Inflammatory macrophage treated with lipopolysaccharide for 1 hour (primary cell): Measurements from ENCODE around the gene SYNJ2.
"Not testable (repeated sequence)": the region's sequence is repeated elsewhere in the genome, so short reads cannot be mapped to it uniquely, and the experiment has no call there.

Experiments
- DNase-seq, 2 donors: peaks; one replicate each; pipeline ENCODE4 v3.0.0-alpha.2; 2020 to 2022

Gene SYNJ2

GRCh38 chr6:157955675-157956074 lies 26.0 kb upstream of the SYNJ2 start:
- DNase-seq = no peak

- DNase-seq = no peak
These were observed 25.4 kb upstream of the SYNJ2 start for GRCh38 chr6:157956171-157956730.

DNA sequence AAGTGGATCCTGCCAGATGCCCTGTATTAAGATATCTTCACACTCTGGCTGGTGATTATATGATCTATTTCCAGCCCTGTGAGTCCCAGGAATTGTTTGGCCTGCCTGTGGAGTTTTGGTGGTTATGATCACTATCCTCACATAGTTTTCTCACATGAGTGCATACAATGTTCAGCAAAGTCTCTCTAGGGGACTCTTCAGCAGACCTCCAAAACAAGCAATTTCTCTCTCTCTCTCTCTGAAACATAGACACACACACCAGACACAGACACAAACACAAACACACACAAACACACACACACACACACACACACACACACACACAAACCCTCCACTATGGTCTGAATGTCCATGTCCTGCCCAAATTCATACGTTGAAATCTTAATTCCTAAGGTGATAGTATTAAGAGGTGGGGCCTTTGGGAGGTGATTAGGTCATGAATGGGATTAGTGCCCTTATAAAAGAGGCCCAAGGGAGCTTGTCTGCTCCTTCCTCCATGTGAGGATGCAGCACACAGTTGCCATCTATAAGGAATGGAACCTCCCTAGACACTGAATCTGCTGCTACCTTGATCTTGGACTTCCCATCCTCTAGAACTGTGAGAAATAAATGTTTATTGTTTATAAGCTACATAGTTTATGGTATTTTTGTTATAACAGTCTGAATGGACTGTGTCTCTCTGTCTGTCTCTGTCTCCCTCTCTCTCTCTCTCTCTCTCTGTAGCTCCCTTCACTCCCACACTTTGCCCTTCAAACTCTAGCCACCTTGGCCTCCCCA lies 22.0 kb upstream of the SYNJ2 start:
- no peak for DNase-seq

GRCh38 chr6:157961153-157961831 lies 20.4 kb upstream of the SYNJ2 start:
- DNase-seq = no peak

DNA sequence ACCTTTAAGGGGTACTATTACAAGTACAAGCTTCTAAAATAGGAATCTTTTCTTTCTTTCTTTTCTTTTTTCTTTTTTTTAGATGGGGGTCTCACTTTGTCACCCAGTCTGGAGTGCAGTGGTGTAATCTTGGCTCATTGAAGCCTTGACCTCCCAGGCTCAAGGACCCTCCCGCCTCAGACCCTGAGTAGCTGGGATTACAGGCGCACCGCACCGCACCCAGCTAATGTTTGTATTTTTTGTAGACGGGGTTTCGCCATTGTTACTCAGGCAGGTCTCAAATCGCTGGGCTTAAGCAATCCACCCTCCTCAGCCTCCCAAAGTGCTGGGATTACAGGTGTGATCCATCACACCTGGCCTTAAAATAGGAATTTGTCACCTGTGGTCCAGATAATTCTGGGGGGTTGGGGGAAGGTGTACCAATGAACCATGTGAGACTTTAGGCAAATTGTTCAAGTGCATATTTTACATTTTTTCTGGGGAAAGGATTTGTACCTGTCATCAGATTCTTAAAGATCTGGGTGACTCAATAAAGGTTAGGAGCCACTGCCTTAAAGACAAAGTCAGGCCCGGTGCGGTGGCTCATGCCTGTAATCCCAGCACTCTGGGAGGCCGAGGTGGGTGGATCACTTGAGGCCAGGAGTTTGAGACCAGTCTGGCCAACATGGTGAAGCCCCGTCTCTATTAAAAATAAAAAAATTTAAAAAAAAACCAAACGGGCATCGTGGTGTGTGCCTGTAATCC lies 19.7 kb upstream of the SYNJ2 start:
- no peak for DNase-seq

DNA sequence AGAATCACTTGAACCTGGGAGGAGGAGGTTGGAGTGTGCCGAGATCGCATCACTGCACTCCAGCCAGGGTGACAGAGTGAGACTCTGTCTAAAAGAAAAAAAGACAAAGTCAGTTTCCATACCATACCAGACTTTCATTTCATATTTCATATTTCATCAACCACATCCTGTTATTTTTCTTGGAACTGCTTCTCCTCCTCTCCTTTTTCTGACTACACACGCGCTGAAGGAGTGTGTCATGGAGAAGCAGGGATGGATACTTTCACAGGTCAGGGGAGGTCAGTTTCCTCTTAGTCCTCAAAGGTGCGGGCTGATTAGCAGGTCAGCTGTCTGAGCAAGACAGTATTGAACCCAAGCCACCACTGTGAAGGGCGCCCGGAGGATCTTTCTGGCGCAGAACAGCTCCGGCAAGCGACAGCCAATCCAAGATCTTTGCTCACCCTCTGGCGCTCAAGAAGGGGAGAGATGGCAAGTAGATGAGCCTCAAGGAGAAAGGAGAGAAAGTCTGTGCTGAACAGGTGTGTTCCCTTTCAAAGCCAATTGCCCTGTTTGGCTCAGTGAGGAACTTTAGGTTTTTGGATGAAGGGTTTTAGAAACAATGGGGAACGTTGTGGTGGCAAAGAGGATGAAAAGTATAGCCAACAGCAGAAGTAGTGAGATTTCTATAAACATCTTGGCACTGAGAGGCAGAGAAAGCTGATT lies 18.9 kb upstream of the SYNJ2 start:
- peak in 1 of 2 donors; percentile 41 for DNase-seq

GRCh38 chr6:157964100-157964499 lies 17.6 kb upstream of the SYNJ2 start:
- peak in 1 of 2 donors; percentile 37 for DNase-seq

- no peak for DNase-seq
These were observed 16.3 kb upstream of the SYNJ2 start for GRCh38 chr6:157965387-157965786.

DNA sequence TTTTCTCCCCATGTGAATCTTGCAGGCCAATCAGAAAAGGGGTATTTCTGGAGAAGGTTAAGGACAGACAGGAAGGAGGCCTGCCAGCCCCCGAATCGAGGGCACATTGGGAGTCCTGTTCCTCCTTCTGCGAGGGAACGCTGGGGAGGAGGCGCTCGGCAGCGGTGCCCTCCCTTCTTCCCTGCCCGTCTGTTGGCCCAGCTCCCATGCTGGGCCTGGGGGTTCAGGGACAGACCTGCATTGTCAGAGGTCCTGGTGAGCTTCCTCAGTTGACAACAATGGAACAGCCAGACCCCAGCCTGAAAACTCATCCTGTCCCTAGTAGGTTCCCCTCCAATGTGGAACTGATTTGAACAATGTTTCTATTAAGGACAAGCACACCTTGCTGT lies 15.1 kb upstream of the SYNJ2 start:
- no peak for DNase-seq

DNA sequence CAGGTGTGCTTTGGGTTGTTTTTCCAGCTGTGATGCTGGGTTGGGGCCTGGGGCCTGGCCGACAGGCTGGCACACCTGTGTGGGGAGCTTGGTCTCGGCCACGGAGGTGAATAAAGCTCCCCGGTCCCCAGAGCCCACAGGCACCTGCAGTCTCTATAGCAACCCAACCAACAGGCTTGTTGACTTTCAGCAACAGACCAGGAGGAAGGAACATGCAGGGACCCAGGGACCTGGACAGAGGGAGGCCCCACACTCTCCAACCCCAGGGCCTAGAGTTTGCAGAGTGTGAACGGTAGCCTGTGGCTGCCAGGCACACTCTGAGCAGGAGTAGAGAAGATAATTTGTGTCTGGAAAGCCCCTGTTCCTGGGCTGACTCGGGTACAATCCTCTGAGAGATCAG lies 14.6 kb upstream of the SYNJ2 start:
- no peak for DNase-seq

- DNase-seq = no peak
These were observed 14.2 kb upstream of the SYNJ2 start for GRCh38 chr6:157967486-157967885.

GRCh38 chr6:157972177-157972576 lies 9.5 kb upstream of the SYNJ2 start:
- DNase-seq = not testable (repeated sequence)

DNA sequence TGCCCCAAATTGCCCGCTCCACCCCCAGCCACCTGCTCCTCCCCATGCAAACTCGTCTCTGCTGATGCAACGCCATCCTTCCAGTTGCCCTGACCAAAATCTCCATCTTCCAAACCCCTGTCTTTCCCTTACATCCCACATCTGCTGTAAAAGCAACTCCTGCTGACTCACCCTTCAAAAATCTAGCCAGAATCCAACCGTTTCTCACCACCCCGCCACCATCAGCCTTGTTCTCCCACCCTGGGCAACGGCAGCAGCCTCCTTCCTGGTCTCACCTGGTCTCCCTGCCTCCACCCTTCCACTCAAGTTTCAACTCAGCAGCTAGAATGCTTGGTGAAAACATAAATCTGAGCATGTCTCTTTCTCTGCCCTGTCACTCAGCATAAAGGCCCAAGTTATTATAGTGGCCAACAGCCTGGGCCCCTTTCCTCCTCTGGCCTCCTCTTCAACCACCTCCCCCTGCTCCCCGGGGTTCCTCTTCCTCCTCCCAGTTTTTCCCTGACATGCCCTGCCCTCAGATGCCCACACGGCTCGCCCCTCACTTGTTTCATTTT lies 7.2 kb upstream of the SYNJ2 start:
- no peak for DNase-seq

DNA sequence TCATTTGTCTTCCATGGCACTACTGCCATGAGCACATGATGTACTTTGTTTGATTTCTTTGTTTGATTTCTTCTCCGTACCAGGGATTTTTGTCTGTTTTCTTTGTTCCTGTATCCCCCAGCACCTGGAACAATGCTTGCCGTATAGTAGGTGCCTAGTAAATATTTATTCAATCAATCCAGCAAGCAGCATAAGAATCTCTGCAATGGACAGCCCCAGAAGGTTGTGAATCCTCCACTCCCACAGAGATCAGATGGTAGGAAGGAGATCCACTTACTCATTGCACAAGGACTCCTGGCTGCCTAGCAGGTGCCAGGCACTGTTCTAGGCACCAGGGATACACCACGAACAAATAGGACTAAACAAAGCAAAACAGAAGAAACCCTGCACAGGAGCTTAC lies 6.7 kb upstream of the SYNJ2 start:
- no peak for DNase-seq

- DNase-seq = no peak
These were observed 6.2 kb upstream of the SYNJ2 start for GRCh38 chr6:157975456-157975855.

GRCh38 chr6:157976345-157977175 lies 5.1 kb upstream of the SYNJ2 start:
- DNase-seq = no peak

DNA sequence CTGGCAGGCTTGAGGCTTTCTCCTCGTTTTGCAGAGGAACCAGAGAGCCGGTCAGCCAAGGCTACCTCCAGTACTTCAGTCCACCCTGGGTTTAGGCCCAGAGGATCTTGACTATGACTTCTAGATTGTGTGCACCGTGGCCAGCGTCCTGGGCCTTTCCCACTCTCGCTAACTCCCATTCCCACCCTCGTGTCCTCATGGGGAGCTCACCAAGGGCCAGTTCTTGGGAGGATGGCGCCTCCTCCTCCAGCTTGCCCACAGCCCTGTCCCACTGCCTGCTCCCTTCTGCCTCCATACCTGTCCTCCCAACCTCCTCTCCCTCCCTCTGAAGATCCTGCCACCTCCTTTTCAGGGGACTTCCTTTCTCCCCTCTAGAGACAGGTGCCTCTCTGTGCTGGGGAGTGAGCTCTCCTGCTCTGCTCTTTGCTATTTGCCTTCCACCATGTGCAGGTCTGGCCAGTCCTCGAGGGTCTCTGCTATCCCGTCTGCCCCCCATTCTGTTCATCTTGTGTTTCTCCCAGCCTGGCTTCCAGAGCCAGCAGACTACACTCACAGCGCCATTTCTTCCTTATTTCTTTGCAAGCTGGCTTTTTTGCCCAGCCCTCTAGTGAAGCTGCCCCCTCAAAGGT lies 4.4 kb upstream of the SYNJ2 start:
- no peak for DNase-seq

DNA sequence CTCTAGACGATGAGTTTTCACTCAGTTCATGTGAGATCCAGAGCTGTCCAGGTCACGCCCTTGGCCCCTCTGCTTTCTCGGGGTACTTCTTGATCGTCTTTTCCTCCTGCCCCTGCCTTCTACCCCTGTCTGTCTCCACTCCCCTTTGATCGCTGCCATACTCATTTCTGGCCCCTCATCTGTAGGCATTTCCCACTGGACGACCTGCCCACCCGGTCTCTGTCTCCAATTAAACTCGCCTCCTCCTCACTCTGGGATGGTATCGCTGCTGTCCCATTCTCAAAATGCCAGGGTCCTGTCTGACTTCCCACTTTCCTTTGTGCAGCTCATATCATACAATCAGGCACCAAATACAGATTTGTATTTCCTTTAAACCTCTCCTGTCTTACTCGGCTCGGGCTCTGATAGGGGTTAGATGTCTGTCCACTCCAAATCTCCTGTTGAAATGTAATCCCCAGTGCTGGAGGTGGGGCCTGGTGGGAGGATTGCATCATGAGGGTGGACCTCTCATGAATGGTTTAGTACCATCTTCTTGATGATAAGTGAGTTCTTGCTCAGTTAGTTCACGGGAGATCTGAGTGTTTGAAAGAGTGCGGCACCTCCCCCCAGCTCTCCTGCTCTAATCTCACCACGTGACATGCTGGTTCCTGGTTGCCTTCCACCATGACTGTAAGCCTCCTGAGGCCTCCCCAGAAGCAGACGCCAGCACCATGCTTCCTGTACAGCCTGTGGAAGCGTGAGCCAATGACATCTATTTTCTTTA lies 3.5 kb upstream of the SYNJ2 start:
- no peak for DNase-seq

DNA sequence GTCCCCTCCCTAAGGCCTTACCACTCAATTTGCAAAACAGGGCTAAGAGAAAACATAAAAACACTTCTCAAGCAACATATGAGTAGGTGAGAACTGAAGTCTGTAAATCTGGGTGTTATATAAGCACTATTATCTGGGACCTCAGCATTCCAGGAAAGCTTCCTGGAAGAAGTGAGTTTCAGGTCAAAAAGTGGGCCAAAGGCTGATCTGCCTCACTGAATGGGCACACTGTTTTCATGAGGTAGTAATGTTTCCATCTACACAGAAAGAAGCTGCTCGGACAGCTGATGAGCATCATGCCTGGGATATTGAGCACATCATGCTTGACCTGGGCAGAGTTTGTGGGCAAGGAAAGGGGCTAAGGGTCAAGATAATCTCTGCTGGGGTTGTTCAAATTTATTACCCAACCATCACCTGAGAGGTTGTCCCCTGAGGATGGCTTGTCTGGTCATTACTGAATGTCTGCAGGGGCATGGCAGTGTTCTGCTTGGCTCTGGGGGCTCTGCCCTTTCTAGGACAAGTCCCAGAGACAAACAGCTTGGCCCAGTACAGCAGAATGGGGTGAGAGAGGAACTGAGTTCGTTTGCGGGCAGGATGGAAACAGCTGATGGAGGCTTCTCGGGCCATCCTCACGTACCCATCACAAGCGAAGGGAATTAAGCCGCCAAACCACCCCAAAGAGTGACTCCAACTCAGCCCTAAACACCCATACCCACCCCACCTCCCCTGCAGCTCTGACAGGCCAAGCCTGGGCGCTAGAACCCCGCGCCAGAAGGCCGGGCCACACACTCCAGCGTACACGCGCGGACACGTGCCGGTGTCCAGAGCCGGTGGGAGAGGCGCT lies 1.2 kb upstream of the SYNJ2 start:
- no peak for DNase-seq

DNA sequence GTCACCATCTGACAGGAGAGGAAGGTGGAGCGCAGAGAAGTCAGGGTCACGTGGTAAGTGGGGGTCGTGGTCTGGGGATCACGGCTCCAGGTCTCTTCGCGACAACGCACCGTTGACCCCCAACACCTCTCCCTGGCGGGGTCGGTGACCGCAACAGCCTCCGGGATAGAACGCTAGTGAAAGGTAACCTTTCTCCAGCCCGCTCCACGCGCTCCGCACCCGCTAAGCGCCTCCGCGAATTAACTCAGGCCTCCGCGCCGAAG lies 600 bp upstream of the SYNJ2 start:
- no peak for DNase-seq
